Activated naive CD4-positive, alpha-beta T cell treated with anti-CD3 and anti-CD28 coated beads, Interleukin-2, amount 10 ng/mL, durations not matched to agents 7 days and 5 days (primary cell): ENCODE data around the gene PRCC.

Experiments
- CTCF ChIA-PET: fragments of 350-600 bp; sonication (Branson Sonifier 250); formaldehyde crosslinking; loops from one replicate; lab custom pipeline; 2021; ENCODE audit warnings: antibody characterized with exemption; lab: Charles Lee
- DNase-seq: peaks from one replicate; pipeline ENCODE4 v3.0.0-alpha.2; 2020
- H3K27ac Mint-ChIP-seq: one replicate; pipeline ENCODE4 v1.8.0; 2021; ENCODE audit warnings: mild to moderate bottlenecking, moderate library complexity, mixed read lengths
- H3K27me3 Mint-ChIP-seq: one replicate; pipeline ENCODE4 v1.8.0; 2021; ENCODE audit warnings: mild to moderate bottlenecking, mixed read lengths
- H3K36me3 Mint-ChIP-seq: one replicate; pipeline ENCODE4 v1.8.0; 2021; ENCODE audit warnings: mixed read lengths
- H3K4me1 Mint-ChIP-seq: one replicate; pipeline ENCODE4 v1.8.0; 2021; ENCODE audit warnings: mixed read lengths
- H3K4me3 Mint-ChIP-seq: one replicate; pipeline ENCODE4 v1.8.0; 2021; ENCODE audit warnings: mild to moderate bottlenecking, moderate library complexity, mixed read lengths
- H3K9me3 Mint-ChIP-seq: one replicate; pipeline ENCODE4 v1.8.0; 2021; ENCODE audit warnings: mixed read lengths

The PRCC gene

DNA sequence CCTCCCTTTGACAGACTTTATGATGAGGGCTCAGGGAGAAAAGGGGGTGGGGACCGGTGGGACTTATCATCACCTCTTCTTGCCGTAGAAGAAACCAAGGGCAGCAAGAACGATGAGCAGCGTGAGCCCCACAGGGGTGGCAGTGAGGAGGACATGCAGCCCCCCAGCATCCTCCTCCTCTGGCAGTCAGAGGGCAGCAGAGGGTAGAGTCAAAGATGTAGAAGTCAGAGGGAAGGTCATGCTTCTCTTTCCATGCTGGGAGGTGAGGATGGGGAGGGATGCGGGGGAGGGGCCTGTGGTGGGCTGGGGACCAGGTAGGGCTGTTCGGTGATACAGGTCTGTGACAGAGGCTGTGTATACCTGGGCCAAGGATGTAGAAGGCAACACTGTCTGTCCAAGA is 76.8 kb downstream of the PRCC start:
- CTCF ChIA-PET, result interaction anchor here (1.3 to 1.8 kb wide), 2 partner anchors 16 kb away, joined by 5 to 7 read pairs; no protein-coding TSS in a partner anchor
- no peak for DNase-seq
- no peak overlapping the region for H3K4me3 Mint-ChIP-seq
- peaks cover 33% of the 10 kb centered on the region for H3K4me1 Mint-ChIP-seq
- peaks cover 2% of the 10 kb centered on the region for H3K36me3 Mint-ChIP-seq
- no peak overlapping the region for H3K27ac Mint-ChIP-seq
- H3K27me3 Mint-ChIP-seq, result peaks cover 99% of the 10 kb centered on the region
- H3K9me3 Mint-ChIP-seq, result no peaks in the 10 kb centered on the region

DNA sequence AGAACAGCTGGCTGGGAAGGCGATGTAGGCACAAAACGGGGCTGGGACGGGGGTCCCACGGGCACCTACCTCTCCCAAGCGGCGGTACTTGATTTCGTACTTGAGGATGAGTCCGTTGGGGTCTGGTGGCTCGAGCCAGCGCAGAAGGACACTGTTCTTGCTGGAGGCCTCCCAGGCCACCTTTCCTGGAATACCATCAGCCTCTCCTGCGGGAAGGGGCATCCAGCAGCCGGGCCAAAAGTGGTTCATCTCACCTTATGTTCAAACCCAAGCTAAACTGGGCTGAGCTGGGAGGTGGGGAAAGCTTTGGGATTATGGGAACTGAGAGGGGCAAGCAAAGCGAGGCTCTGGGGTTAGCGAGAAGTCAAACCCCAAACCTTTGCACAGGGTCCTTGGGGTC is 77.3 kb downstream of the PRCC start:
- peaks cover 38% of the 10 kb centered on the region for H3K4me1 Mint-ChIP-seq
- H3K27ac Mint-ChIP-seq, result no peak overlapping the region
- H3K9me3 Mint-ChIP-seq, result no peaks in the 10 kb centered on the region
- CTCF ChIA-PET, result interaction anchor here (1.3 to 1.7 kb wide), 2 partner anchors 14 to 15 kb away, joined by 3 to 5 read pairs; no protein-coding TSS in a partner anchor
- H3K27me3 Mint-ChIP-seq, result peaks cover 99% of the 10 kb centered on the region
- no peak for DNase-seq
- peaks cover 2% of the 10 kb centered on the region for H3K36me3 Mint-ChIP-seq
- no peak overlapping the region for H3K4me3 Mint-ChIP-seq

DNA sequence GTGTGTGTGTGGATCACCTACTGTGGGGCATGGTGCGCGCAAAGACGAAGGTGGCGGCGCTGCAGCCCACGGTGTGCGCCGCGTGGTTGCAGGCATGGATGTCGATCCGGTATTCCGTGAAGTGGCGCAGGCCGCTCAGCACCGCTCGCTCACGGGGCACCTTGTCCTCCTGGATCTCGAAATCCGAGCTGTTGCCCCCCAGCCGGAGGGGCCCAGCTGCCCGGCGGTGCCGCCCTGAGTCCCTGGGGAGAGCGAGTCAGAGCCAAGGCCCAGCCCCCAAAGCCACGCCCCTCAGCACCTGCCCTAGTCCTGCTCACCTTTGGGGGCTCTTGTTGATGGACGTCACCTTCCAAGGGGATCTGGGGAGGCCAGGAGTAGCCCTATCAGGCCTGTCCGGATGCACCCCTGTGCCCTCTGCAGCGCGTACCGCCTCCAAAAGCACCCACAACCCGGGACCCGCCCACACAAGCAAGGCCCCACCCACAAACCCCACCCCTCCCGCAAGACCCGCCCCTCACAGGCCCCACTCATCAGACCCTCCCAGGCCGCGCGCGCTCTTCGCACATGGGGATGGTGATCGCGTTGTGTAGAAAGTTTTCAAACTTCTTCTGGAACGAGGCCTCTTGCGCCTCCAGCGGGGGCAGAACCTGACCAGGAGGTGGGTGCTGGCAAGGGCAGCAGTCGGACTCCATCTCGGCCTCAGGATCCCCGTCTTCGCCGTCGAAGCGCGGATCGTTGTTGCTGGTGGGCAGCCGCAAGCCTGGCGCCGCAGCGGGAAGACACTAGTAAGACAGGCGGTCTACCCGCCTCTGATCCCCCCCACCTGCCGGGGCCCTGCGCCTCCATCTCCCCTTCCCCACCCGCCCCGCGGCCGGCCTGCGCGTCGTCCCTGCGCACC is 78.0 kb downstream of the PRCC start:
- Mint-ChIP-seq H3K9me3 (no peaks in the 10 kb centered on the region), H3K27me3 (peaks cover 95% of the 10 kb centered on the region), H3K27ac (no peak overlapping the region), H3K4me3 (no peak overlapping the region), H3K4me1 (peaks cover 38% of the 10 kb centered on the region), H3K36me3 (peaks cover 2% of the 10 kb centered on the region)
- CTCF ChIA-PET, result interaction anchor here (1.3 to 1.7 kb wide), 2 partner anchors 13 to 14 kb away, joined by 3 to 5 read pairs; no protein-coding TSS in a partner anchor
- peak; percentile 50 for DNase-seq

DNA sequence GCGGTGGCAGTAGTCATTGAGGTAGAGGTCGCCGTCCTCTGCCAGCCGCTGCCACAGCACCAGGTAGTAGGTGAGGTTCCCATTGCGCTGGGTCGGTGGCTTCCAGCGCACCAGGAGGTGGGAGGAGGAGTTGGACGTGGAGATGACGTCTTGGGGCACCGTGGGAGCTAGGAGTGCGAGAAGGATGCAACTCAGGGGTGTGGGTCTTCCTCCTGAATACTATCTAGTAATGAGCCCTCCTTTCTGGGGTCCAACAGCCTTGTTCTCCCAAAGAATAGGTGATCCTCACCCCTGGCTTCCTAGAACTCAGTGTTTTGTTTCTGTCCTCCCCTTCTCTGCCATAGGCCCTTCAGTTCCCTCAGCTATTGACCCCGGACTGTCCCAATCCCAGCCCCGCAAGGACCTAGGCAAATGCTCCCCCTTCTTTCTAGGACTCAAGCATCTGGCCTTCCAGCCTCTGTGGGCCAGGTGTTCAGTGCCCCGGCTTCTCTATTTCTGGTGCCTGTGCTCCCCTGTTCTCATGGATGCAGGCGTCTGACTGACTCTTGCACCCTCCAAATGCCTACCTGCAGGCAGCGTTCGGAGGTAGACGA is 78.7 kb downstream of the PRCC start:
- H3K27ac Mint-ChIP-seq, result no peak overlapping the region
- peaks cover 40% of the 10 kb centered on the region for H3K4me1 Mint-ChIP-seq
- H3K4me3 Mint-ChIP-seq, result no peak overlapping the region
- H3K9me3 Mint-ChIP-seq, result no peaks in the 10 kb centered on the region
- no peak for DNase-seq
- peaks cover 88% of the 10 kb centered on the region for H3K27me3 Mint-ChIP-seq
- peaks cover 2% of the 10 kb centered on the region for H3K36me3 Mint-ChIP-seq
- CTCF ChIA-PET, result interaction anchor here (0.7 to 5.7 kb wide), 5 partner anchors 8 to 32 kb away, joined by 3 to 57 read pairs (median 7); partner anchors contain the start of genes INSRR and NTRK1

DNA sequence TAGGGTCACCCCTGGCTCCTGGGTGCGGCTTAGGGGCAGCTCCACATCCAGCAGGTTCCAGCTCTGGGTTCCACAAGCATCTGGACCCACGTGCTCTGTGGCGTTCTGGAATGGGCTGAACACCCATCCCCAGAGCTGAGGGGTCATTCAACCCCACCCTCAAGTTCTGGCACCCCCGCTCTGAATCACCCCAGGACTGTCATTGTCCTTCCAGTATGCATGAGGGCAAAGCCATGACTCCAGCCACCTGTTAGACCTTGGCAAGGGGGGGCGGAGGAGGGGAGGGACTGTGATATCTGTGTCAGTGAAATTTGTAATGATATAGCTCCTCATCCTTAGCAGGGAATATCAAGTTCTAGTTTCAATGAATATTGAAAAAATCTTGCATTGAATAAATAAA is 79.3 kb downstream of the PRCC start:
- H3K4me1 Mint-ChIP-seq, result peaks cover 42% of the 10 kb centered on the region
- peaks cover 2% of the 10 kb centered on the region for H3K36me3 Mint-ChIP-seq
- no peaks in the 10 kb centered on the region for H3K9me3 Mint-ChIP-seq
- H3K27me3 Mint-ChIP-seq, result peaks cover 88% of the 10 kb centered on the region
- CTCF ChIA-PET, result interaction anchor here (0.7 to 5.7 kb wide), 4 partner anchors 9 to 32 kb away, joined by 3 to 57 read pairs (median 26); partner anchors contain the start of genes INSRR and NTRK1
- H3K4me3 Mint-ChIP-seq, result no peak overlapping the region
- DNase-seq, result no peak
- H3K27ac Mint-ChIP-seq, result no peak overlapping the region

DNA sequence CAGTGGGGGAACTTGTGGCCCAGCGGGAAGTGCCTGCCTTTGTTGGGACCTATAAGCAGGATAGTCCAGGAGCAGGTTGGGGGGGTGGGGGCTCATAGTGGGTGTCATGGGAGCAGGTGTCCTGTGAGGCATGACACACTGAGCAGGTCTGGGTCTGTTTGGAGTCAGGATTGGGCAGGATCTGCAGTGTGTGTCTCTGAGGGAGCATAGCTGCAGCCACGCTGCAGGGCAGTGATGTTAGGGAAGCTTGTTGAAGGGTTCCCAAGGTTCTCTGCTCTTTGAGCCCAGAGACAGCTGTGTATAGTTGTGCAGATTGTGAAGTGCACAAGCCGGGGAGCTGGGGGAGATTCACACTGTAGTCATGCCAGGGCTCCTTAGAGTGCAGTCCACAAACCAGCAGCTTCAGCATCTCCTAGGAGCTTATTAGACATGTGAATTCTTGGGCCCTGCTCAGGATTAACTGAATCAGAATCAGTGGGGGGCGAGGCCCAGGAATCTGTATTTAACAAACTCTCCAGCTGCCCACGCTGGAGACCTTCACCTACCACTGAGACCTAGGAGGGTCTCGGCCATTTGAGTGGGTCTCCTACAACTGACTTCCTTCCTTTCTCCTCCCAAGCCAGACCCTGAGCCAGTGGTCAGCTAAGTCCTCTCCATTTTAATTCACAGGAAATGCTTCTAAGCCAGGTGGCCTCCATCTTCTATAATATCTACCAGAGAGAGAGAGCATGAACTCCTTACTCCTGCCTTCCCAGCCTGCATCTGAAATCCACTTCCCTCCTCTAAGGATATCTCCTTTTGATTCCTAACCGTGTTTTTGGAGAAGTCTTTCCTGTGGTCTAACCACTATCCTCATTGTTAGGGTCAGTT is 80.5 kb downstream of the PRCC start:
- H3K27ac Mint-ChIP-seq, result no peak overlapping the region
- peaks cover 42% of the 10 kb centered on the region for H3K4me1 Mint-ChIP-seq
- DNase-seq, result no peak
- no peaks in the 10 kb centered on the region for H3K9me3 Mint-ChIP-seq
- H3K36me3 Mint-ChIP-seq, result peaks cover 2% of the 10 kb centered on the region
- H3K4me3 Mint-ChIP-seq, result no peak overlapping the region
- CTCF ChIA-PET, result interaction anchor here (0.6 to 5.7 kb wide), 8 partner anchors 10 to 51 kb away, joined by 3 to 57 read pairs (median 7); partner anchors contain the start of genes INSRR and NTRK1
- H3K27me3 Mint-ChIP-seq, result peaks cover 86% of the 10 kb centered on the region

DNA sequence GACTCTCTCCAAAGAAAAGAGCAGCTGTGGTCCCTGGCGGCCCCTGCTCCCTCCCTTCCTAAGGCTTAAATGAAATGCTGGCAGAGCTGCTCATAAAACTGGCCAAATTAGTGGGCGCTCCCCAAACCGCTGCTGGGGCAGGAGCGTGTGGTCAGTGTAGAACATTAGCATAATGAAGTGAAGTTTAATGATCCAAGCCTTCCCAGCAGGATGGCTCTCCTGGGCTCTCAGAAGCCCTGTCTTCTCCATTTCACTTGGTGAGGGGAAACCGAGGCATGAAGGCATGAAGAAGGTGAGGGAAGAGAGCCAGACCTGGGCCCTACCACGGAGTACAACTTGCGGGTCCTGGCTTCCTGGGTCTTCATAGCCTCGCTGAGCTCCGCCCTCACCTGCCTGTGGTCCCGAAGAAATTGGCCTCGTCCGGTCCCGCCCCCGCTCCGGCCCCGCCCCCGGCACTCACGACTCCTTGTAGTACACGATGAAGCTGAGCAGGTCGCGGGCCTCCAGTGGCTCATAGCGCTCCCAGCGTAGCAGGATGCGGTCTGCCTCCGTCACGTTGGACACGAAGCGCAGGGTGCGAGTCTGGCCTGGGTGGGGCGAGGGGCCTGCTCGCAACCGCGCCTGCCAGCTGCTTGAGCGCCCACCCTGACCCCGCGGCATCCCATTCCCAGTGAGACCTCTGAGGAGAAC is 81.3 kb downstream of the PRCC start:
- peak overlapping the region; percentile 44 for H3K4me3 Mint-ChIP-seq
- peaks cover 42% of the 10 kb centered on the region for H3K4me1 Mint-ChIP-seq
- peak overlapping the region; percentile 26 for H3K27ac Mint-ChIP-seq
- CTCF ChIA-PET, result interaction anchor here (0.6 to 5.7 kb wide), 10 partner anchors 9 to 122 kb away, joined by 3 to 57 read pairs (median 4); partner anchors contain the start of genes INSRR and NTRK1
- H3K9me3 Mint-ChIP-seq, result no peaks in the 10 kb centered on the region
- peaks cover 2% of the 10 kb centered on the region for H3K36me3 Mint-ChIP-seq
- peak; percentile 90 for DNase-seq
- H3K27me3 Mint-ChIP-seq, result peaks cover 86% of the 10 kb centered on the region

DNA sequence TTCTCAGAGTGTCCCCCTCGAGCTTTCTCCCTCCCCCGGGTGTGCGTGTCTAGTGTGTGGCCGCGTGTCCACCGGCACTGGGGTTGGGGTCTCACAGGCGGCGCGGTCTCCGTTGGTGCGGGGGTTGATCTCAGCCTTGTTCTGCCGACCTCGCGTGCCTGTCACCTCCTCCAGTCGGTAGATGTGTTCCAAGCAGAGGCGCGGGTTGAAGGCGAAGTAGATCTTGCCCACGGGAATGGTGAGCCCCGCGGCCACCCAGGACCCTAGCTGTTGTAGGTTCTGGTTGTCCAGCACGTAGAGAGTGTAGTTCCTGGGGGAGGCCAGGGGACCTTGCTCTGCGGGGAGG is 81.8 kb downstream of the PRCC start:
- Mint-ChIP-seq H3K4me3 (no peak overlapping the region), H3K4me1 (peaks cover 39% of the 10 kb centered on the region), H3K27me3 (peaks cover 86% of the 10 kb centered on the region), H3K9me3 (no peaks in the 10 kb centered on the region), H3K27ac (no peak overlapping the region), H3K36me3 (peaks cover 2% of the 10 kb centered on the region)
- DNase-seq, result no peak
- CTCF ChIA-PET, result interaction anchor here (0.6 to 5.7 kb wide), 10 partner anchors 9 to 123 kb away, joined by 3 to 57 read pairs (median 5); partner anchors contain the start of genes INSRR and NTRK1
